CD4-positive, alpha-beta T cell treated with Interferon alpha-2 for 1 hour (primary cell): Measurements from ENCODE around the gene SYAP1.
A peak's percentile ranks its signal among the peaks of the same experiment; 100 is the strongest.
"Not testable (repeated sequence)": the region's sequence is repeated elsewhere in the genome, so short reads cannot be mapped to it uniquely, and the experiment has no call there.

Source experiments
- DNase-seq, 2 donors: peaks; one replicate each; pipeline ENCODE4 v3.0.0-alpha.2; 2020 to 2022

The SYAP1 gene

GRCh38 chrX:16719334-16720084 lies at the start of gene SYAP1:
TSS of gene SYAP1 (plus strand) at chrX:16719612. CDS start at chrX:16719725, 113 bp downstream.
- peak; percentile 92 to 95 for DNase-seq

GRCh38 chrX:16671005-16671404 lies 48.4 kb upstream of the SYAP1 start:
- DNase-seq: peak in 1 of 2 donors; percentile 40

- no peak for DNase-seq
These were observed 40.7 kb upstream of the SYAP1 start for GRCh38 chrX:16678689-16679088.

GRCh38 chrX:16683007-16683664 lies 36.3 kb upstream of the SYAP1 start:
- DNase-seq: no peak

- DNase-seq: no peak
These were observed 31.9 kb upstream of the SYAP1 start for GRCh38 chrX:16687514-16687913.

- DNase-seq: peak; percentile 51 to 56
These were observed 24.2 kb upstream of the SYAP1 start for GRCh38 chrX:16695079-16695676.

- DNase-seq: no peak
These were observed 22.5 kb upstream of the SYAP1 start for GRCh38 chrX:16696956-16697355.

GRCh38 chrX:16699389-16699788 lies 20.0 kb upstream of the SYAP1 start:
- no peak for DNase-seq

- DNase-seq: no peak
These were observed 18.7 kb upstream of the SYAP1 start for GRCh38 chrX:16700734-16701133.

- no peak for DNase-seq
These were observed 16.5 kb upstream of the SYAP1 start for GRCh38 chrX:16702700-16703599.

GRCh38 chrX:16705370-16705769 lies 14.0 kb upstream of the SYAP1 start:
- DNase-seq: no peak

GRCh38 chrX:16708016-16708415 lies 11.4 kb upstream of the SYAP1 start:
- no peak for DNase-seq

- DNase-seq: no peak
These were observed 8.1 kb upstream of the SYAP1 start for GRCh38 chrX:16711219-16711811.

GRCh38 chrX:16711893-16712547 lies 7.4 kb upstream of the SYAP1 start:
- no peak for DNase-seq

- DNase-seq: peak; percentile 23 to 41
These were observed 6.8 kb upstream of the SYAP1 start, which contains the start of gene CTPS2 for GRCh38 chrX:16712548-16713155. TSS of gene CTPS2 (minus strand) at chrX:16712669. CDS start at chrX:16702902, 9,767 bp downstream.

- no peak for DNase-seq
These were observed 4.9 kb upstream of the SYAP1 start for GRCh38 chrX:16714504-16714903.

GRCh38 chrX:16715638-16716037 lies 3.8 kb upstream of the SYAP1 start:
- not testable (repeated sequence) for DNase-seq

GRCh38 chrX:16716451-16716850 lies 3.0 kb upstream of the SYAP1 start:
- DNase-seq: not testable (repeated sequence)

GRCh38 chrX:16718824-16719333 lies 533 bp upstream of the SYAP1 start:
- no peak for DNase-seq

- no peak for DNase-seq
These were observed 3.1 kb downstream of the SYAP1 start for GRCh38 chrX:16722481-16722880.

- DNase-seq: no peak
These were observed 5.7 kb downstream of the SYAP1 start for GRCh38 chrX:16725072-16725471.
